WTC11 (cell line): ENCODE measurements around the gene RHOU. TPM values are rescaled to one million over a fixed set of nuclear protein-coding genes. Genes with fewer than 3 reads are reported as not detected.

ENCODE experiments used
- ATAC-seq: fragments of 200-7000 bp; cut with Tn5 transposase; 2 replicates; pipeline ENCODE4 v1.10.0; 2021; ENCODE audit warnings: mild to moderate bottlenecking, moderate library complexity
- CTCF ChIA-PET: fragments of 300-600 bp; sonication (Branson Sonifier 250); formaldehyde crosslinking; loops from one replicate; lab custom pipeline; 2021; ENCODE audit warnings: antibody characterized with exemption; lab: Charles Lee
- POLR2A ChIA-PET: fragments of 350-600 bp; sonication (Branson Sonifier 250); formaldehyde crosslinking; loops from one replicate; lab custom pipeline; 2021; ENCODE audit warnings: antibody characterized with exemption; lab: Charles Lee
- DNase-seq: peaks from one replicate; pipeline ENCODE4 v3.0.0; 2021; ENCODE audit warnings: low spot score
- H3K27ac Mint-ChIP-seq: 2 replicates; pipeline ENCODE4 v1.8.0; 2021; ENCODE audit warnings: mixed read lengths
- H3K27me3 Mint-ChIP-seq: 2 replicates; pipeline ENCODE4 v1.8.0; 2021; ENCODE audit warnings: low read depth, mild to moderate bottlenecking, moderate library complexity, mixed read lengths
- H3K36me3 Mint-ChIP-seq: 2 replicates; pipeline ENCODE4 v1.8.0; 2021; ENCODE audit warnings: mixed read lengths
- H3K4me1 Mint-ChIP-seq: 2 replicates; pipeline ENCODE4 v1.8.0; 2022; ENCODE audit warnings: mixed read lengths
- H3K4me3 Mint-ChIP-seq: 2 replicates; pipeline ENCODE4 v1.8.0; 2021; ENCODE audit warnings: mild to moderate bottlenecking, moderate library complexity, mixed read lengths
- H3K9me3 Mint-ChIP-seq: 2 replicates; pipeline ENCODE4 v1.8.0; 2021; ENCODE audit warnings: mixed read lengths
- ATF1 ChIP-seq: sonication (generic); formaldehyde crosslinking; IDR thresholded peaks from 2 replicates; pipeline ENCODE4 v1.8.1; 2023; ENCODE audit warnings: mild to moderate bottlenecking, moderate library complexity, missing genetic modification reagents
- ETV6 ChIP-seq: sonication (generic); formaldehyde crosslinking; IDR thresholded peaks from 2 replicates; pipeline ENCODE4 v1.8.1; 2022; ENCODE audit warnings: mild to moderate bottlenecking, missing genetic modification reagents
- GABPB1 ChIP-seq: sonication (generic); formaldehyde crosslinking; IDR thresholded peaks from 2 replicates; pipeline ENCODE4 v1.8.1; 2023; ENCODE audit warnings: mild to moderate bottlenecking, missing genetic modification reagents
- GRHL2 ChIP-seq: fragments of 250-450 bp; sonication (Bioruptor Pico); IDR thresholded peaks from 2 replicates; pipeline ENCODE4 v1.8.0; 2022; ENCODE audit warnings: mild to moderate bottlenecking, moderate library complexity; ENCODE audit not compliant: insufficient replicate concordance, severe bottlenecking
- MXD4 ChIP-seq: fragments of 250-450 bp; sonication (Bioruptor Pico); IDR thresholded peaks from 2 replicates; pipeline ENCODE4 v1.8.0; 2021; ENCODE audit warnings: mild to moderate bottlenecking, moderate library complexity, borderline replicate concordance
- NFATC4 ChIP-seq: fragments of 250-450 bp; sonication (Bioruptor Pico); IDR thresholded peaks from 2 replicates; pipeline ENCODE4 v1.9.0; 2021; ENCODE audit warnings: mild to moderate bottlenecking
- TCF7 ChIP-seq: sonication (generic); formaldehyde crosslinking; IDR thresholded peaks from 2 replicates; pipeline ENCODE4 v1.8.0; 2022; ENCODE audit warnings: mild to moderate bottlenecking, low read depth, missing genetic modification reagents, moderate library complexity
- ZBTB21 ChIP-seq: sonication (generic); formaldehyde crosslinking; IDR thresholded peaks from 2 replicates; pipeline ENCODE4 v1.8.1; 2023; ENCODE audit warnings: mild to moderate bottlenecking, missing genetic modification reagents, borderline replicate concordance
- ZNF121 ChIP-seq: sonication (generic); formaldehyde crosslinking; IDR thresholded peaks from 2 replicates; pipeline ENCODE4 v1.8.0; 2023; ENCODE audit warnings: missing genetic modification reagents
- ZNF138 ChIP-seq: sonication (generic); formaldehyde crosslinking; conservative IDR thresholded peaks from 2 replicates; pipeline ENCODE4 v1.8.1; 2022; ENCODE audit warnings: mild to moderate bottlenecking, moderate library complexity, missing genetic modification reagents
- ZNF232 ChIP-seq: sonication (generic); formaldehyde crosslinking; IDR thresholded peaks from 2 replicates; pipeline ENCODE4 v1.8.0; 2022; ENCODE audit warnings: mild to moderate bottlenecking, missing genetic modification reagents
- ZNF671 ChIP-seq: fragments of 250-450 bp; sonication (Bioruptor Pico); IDR thresholded peaks from 2 replicates; pipeline ENCODE4 v1.8.0; 2021; ENCODE audit warnings: mild to moderate bottlenecking
- total RNA-seq: library from RNA; stranded (reverse); gene quantifications from 3 replicates; pipeline ENCODE4 v1.2.3, GENCODE V29; 2021
- TF ChIP-seq, protein P1 (sequence below): sonication (generic); formaldehyde crosslinking; IDR thresholded peaks from 2 replicates; pipeline ENCODE4 v1.8.0; 2022; ENCODE audit warnings: mild to moderate bottlenecking, missing genetic modification reagents
- TF ChIP-seq, protein P2 (sequence below): fragments of 250-450 bp; sonication (Bioruptor Pico); IDR thresholded peaks from 2 replicates; pipeline ENCODE4 v1.8.0; 2021; ENCODE audit warnings: mild to moderate bottlenecking
- TF ChIP-seq, protein P3 (sequence below): sonication (generic); formaldehyde crosslinking; IDR thresholded peaks from 2 replicates; pipeline ENCODE4 v1.8.1; 2022; ENCODE audit warnings: missing genetic modification reagents, borderline replicate concordance
- TF ChIP-seq, protein P4 (sequence below): sonication (generic); formaldehyde crosslinking; conservative IDR thresholded peaks from 2 replicates; pipeline ENCODE4 v1.8.1; 2023; ENCODE audit warnings: mild to moderate bottlenecking, low read depth, missing genetic modification reagents, moderate library complexity
- TF ChIP-seq, protein P5 (sequence below): sonication (generic); formaldehyde crosslinking; IDR thresholded peaks from 2 replicates; pipeline ENCODE4 v1.8.0; 2022; ENCODE audit warnings: missing genetic modification reagents
- TF ChIP-seq, protein P6 (sequence below): fragments of 250-450 bp; sonication (Bioruptor Pico); conservative IDR thresholded peaks from 2 replicates; pipeline ENCODE4 v1.9.0; 2021; ENCODE audit warnings: mild to moderate bottlenecking
- TF ChIP-seq, protein P7 (sequence below): sonication (generic); formaldehyde crosslinking; IDR thresholded peaks from 2 replicates; pipeline ENCODE4 v1.8.0; 2022; ENCODE audit warnings: mild to moderate bottlenecking, missing genetic modification reagents

Gene RHOU
- total RNA-seq, 1 experiment from 2014 or later = 6.0 TPM

DNA sequence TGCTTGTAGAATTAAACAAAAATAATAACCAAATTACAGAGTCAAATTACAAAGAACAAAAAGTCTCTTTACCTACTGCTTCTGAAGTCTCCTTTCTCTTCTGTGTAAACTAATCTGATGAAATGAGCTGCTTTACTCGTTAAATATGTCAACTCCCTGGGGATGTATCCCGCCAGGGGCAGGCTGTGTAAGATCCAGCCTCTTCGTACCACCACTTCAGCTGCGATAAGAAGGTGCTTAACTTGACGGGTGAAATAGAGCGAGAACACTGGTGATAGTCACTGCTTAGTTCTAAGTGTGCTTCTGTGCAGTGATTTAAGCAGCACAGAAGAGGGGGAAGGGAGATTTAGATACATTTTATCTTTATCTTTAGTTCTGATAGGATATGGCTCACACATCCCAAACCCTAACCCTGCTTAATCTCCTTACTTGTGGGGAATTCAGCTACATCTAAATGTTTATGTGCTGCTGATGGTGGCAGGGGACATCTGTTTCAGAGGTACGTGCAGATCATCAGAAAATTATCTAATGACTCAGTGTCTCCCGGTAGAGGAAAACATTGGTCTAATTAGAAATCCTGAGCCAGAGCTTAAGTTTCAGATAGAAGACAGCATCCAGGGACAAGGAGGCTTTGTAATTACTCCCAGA is 46.0 kb downstream of the RHOU start (continued):
- TF ChIP-seq, protein P1, sequence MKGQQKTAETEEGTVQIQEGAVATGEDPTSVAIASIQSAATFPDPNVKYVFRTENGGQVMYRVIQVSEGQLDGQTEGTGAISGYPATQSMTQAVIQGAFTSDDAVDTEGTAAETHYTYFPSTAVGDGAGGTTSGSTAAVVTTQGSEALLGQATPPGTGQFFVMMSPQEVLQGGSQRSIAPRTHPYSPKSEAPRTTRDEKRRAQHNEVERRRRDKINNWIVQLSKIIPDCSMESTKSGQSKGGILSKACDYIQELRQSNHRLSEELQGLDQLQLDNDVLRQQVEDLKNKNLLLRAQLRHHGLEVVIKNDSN (CRISPR knock-in tag) = no peak
- TF ChIP-seq, protein P2, sequence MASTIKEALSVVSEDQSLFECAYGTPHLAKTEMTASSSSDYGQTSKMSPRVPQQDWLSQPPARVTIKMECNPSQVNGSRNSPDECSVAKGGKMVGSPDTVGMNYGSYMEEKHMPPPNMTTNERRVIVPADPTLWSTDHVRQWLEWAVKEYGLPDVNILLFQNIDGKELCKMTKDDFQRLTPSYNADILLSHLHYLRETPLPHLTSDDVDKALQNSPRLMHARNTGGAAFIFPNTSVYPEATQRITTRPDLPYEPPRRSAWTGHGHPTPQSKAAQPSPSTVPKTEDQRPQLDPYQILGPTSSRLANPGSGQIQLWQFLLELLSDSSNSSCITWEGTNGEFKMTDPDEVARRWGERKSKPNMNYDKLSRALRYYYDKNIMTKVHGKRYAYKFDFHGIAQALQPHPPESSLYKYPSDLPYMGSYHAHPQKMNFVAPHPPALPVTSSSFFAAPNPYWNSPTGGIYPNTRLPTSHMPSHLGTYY = no peak
- TF ChIP-seq ZBTB21 (CRISPR knock-in tag) = no peak
- no peak for TF ChIP-seq ZNF138 (CRISPR knock-in tag)
- TF ChIP-seq, protein P3, sequence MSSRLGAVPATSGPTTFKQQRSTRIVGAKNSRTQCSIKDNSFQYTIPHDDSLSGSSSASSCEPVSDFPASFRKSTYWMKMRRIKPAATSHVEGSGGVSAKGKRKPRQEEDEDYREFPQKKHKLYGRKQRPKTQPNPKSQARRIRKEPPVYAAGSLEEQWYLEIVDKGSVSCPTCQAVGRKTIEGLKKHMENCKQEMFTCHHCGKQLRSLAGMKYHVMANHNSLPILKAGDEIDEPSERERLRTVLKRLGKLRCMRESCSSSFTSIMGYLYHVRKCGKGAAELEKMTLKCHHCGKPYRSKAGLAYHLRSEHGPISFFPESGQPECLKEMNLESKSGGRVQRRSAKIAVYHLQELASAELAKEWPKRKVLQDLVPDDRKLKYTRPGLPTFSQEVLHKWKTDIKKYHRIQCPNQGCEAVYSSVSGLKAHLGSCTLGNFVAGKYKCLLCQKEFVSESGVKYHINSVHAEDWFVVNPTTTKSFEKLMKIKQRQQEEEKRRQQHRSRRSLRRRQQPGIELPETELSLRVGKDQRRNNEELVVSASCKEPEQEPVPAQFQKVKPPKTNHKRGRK (CRISPR knock-in tag) = no peak
- TF ChIP-seq TCF7 (CRISPR knock-in tag) = no peak
- TF ChIP-seq, all 79 proteins: peak for 0

DNA sequence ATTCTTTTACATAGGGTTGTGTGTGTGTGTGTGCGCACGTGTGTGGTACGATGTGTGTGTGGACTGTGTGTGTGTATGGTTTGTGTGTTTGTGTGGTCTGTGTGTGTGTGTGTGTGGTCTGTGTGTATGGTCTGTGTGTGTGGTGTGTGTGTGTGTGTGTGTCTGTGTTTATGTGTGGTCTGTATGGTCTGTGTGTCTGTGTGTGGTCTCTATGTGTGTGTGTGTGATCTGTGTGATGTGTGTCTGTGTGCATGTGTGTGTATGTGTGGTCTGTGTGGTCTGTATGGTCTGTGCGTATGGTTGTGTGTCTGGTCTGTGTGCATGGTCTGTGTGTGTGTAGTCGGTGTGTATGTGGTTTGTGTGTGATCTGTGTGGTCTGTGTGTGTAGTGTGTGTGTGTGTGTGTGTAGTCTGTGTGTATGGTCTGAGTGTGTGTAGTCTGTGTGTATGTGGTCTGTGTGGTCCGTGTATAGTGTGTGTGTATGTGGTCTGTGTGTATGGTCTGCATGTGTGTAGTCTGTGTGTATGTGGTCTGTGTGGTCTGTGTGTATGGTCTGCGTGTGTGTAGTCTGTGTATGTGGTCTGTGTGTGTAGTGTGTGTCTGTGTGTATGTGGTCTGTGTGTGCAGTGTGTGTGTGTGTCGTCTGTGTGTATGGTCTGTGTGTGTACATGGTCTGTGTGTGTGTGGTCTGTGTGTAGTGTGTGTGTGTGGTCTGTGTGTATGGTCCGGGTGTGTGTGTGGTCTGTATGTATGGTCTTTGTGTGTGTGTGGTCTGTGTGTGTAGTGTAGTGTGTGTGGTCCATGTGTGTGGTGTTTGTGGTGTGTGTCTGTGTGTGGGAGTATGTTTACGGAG is 46.8 kb downstream of the RHOU start:
- H3K4me1 Mint-ChIP-seq = no peaks in the 10 kb centered on the region
- H3K4me3 Mint-ChIP-seq = no peak overlapping the region
- POLR2A ChIA-PET = no interaction called here
- no peaks in the 10 kb centered on the region for H3K9me3 Mint-ChIP-seq
- no peak for ATAC-seq
- DNase-seq = no peak
- no peak overlapping the region for H3K27ac Mint-ChIP-seq
- H3K27me3 Mint-ChIP-seq = peaks cover 8% of the 10 kb centered on the region; the same call in 1 of the 2 replicates
- TF ChIP-seq ZNF671 = no peak
- TF ChIP-seq ETV6 (CRISPR knock-in tag) = no peak
- no peak for TF ChIP-seq MXD4 (CRISPR knock-in tag)
- TF ChIP-seq, protein P4, sequence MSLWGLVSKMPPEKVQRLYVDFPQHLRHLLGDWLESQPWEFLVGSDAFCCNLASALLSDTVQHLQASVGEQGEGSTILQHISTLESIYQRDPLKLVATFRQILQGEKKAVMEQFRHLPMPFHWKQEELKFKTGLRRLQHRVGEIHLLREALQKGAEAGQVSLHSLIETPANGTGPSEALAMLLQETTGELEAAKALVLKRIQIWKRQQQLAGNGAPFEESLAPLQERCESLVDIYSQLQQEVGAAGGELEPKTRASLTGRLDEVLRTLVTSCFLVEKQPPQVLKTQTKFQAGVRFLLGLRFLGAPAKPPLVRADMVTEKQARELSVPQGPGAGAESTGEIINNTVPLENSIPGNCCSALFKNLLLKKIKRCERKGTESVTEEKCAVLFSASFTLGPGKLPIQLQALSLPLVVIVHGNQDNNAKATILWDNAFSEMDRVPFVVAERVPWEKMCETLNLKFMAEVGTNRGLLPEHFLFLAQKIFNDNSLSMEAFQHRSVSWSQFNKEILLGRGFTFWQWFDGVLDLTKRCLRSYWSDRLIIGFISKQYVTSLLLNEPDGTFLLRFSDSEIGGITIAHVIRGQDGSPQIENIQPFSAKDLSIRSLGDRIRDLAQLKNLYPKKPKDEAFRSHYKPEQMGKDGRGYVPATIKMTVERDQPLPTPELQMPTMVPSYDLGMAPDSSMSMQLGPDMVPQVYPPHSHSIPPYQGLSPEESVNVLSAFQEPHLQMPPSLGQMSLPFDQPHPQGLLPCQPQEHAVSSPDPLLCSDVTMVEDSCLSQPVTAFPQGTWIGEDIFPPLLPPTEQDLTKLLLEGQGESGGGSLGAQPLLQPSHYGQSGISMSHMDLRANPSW (CRISPR knock-in tag) = no peak
- TF ChIP-seq ATF1 (CRISPR knock-in tag) = no peak
- TF ChIP-seq, protein P5, sequence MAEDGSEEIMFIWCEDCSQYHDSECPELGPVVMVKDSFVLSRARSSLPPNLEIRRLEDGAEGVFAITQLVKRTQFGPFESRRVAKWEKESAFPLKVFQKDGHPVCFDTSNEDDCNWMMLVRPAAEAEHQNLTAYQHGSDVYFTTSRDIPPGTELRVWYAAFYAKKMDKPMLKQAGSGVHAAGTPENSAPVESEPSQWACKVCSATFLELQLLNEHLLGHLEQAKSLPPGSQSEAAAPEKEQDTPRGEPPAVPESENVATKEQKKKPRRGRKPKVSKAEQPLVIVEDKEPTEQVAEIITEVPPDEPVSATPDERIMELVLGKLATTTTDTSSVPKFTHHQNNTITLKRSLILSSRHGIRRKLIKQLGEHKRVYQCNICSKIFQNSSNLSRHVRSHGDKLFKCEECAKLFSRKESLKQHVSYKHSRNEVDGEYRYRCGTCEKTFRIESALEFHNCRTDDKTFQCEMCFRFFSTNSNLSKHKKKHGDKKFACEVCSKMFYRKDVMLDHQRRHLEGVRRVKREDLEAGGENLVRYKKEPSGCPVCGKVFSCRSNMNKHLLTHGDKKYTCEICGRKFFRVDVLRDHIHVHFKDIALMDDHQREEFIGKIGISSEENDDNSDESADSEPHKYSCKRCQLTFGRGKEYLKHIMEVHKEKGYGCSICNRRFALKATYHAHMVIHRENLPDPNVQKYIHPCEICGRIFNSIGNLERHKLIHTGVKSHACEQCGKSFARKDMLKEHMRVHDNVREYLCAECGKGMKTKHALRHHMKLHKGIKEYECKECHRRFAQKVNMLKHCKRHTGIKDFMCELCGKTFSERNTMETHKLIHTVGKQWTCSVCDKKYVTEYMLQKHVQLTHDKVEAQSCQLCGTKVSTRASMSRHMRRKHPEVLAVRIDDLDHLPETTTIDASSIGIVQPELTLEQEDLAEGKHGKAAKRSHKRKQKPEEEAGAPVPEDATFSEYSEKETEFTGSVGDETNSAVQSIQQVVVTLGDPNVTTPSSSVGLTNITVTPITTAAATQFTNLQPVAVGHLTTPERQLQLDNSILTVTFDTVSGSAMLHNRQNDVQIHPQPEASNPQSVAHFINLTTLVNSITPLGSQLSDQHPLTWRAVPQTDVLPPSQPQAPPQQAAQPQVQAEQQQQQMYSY (CRISPR knock-in tag) = no peak
- no peak for TF ChIP-seq GRHL2 (CRISPR knock-in tag)
- TF ChIP-seq, protein P6, sequence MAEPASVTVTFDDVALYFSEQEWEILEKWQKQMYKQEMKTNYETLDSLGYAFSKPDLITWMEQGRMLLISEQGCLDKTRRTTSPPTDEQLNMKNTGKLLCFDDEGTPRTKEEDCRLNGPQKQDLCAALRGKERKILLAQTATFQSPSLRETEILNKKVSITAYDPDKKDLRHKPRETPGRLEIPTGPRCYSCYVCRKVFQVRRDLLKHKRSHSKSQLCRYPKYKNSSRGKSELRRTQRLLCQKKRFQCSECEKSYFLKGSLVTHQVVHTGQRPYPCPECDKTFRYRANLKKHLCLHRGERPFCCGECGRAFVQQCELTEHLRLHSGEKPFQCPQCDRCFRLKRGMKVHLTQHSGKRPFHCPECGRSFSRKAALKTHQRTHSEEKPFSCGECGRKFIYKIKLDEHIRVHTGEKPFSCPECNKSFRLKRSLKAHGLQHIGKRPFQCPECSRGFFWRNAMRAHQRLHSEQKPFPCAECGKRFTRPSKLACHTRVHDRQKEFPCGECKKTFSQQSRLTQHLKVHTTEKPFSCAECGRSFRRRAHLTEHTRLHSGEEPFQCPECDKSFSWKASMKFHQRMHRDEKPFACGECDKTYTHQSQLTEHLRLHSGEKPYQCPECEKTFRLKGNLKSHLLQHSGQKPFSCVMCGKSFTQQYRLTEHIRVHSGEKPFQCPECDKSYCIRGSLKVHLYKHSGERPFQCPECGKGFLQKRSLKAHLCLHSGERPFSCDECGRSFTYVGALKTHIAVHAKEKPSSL (CRISPR knock-in tag) = no peak
- no peak for TF ChIP-seq GABPB1
- TF ChIP-seq ZNF121 = no peak
- no peak for TF ChIP-seq ZNF232 (CRISPR knock-in tag)
- TF ChIP-seq, protein P7, sequence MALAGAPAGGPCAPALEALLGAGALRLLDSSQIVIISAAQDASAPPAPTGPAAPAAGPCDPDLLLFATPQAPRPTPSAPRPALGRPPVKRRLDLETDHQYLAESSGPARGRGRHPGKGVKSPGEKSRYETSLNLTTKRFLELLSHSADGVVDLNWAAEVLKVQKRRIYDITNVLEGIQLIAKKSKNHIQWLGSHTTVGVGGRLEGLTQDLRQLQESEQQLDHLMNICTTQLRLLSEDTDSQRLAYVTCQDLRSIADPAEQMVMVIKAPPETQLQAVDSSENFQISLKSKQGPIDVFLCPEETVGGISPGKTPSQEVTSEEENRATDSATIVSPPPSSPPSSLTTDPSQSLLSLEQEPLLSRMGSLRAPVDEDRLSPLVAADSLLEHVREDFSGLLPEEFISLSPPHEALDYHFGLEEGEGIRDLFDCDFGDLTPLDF (CRISPR knock-in tag) = no peak
- TF ChIP-seq NFATC4 (CRISPR knock-in tag) = no peak
- CTCF ChIA-PET = no interaction called here
- no peaks in the 10 kb centered on the region for H3K36me3 Mint-ChIP-seq
